ENCODE data around the gene EID1.
"Not testable (repeated sequence)": the region's sequence is repeated elsewhere in the genome, so short reads cannot be mapped to it uniquely, and the experiment has no call there.

The EID1 gene

DNA sequence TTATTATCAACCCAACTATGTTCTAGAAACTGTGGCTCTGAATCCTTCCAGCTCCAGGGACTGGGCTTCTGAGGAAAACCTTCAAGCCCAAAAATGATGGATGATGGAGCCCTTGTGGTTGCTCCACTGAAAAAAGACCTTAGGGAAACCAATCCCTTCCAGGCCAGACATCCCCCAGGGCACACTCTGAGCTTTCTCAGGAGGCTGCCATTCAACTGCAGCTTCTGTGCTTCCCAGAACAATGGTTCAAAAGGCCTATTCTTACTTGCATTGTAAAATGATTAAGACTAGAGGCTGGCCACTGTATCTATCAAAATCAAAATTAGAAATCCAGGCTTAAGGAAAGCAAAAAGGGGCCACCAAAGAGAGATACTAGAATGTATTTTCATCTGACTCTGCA, 27.3 kb downstream of the EID1 start:
- ATAC-seq (ENCODE audit: insufficient read depth, low read depth) (no peak), DNase-seq (no peak)
- H3K4me1 ChIP-seq (ENCODE audit: insufficient read depth, low read length), result no peaks in the 10 kb centered on the region
- no peaks in the 10 kb centered on the region for H3K79me2 ChIP-seq (ENCODE audit: insufficient read depth, low read length)
- no peak overlapping the region for H3K27ac ChIP-seq (ENCODE audit: low read length)
- no peak overlapping the region for H3K4me3 ChIP-seq (ENCODE audit: low read depth in 1 of 2, low read length in 2 of 2)
- no peaks in the 10 kb centered on the region for H3K27me3 ChIP-seq (ENCODE audit: insufficient read depth, low read length, poor library complexity)
- no peaks in the 10 kb centered on the region for H3K36me3 ChIP-seq (ENCODE audit: insufficient read depth, low read length)
- no peak overlapping the region for H3K9ac ChIP-seq (ENCODE audit: low read depth, low read length)
- no peaks in the 10 kb centered on the region for H3K9me3 ChIP-seq (ENCODE audit: insufficient read depth, low read length, severe bottlenecking)
- no peak for TF ChIP-seq EZH2 (IDR thresholded peaks at IDR 0.05; ENCODE audit: borderline replicate concordance, low read depth, low read length, severe bottlenecking)
- no peak for TF ChIP-seq CTCF (IDR thresholded peaks at IDR 0.05; ENCODE audit: borderline replicate concordance, extremely low read depth, low read length, poor library complexity, severe bottlenecking)
- H2AFZ ChIP-seq (ENCODE audit: low read depth, low read length), result no peak overlapping the region
- no peaks in the 10 kb centered on the region for H4K20me1 ChIP-seq (ENCODE audit: insufficient read depth, low read length)
- no peak overlapping the region for H3K4me2 ChIP-seq (ENCODE audit: insufficient read depth, low read length)

GRCh38 chr15:48905847-48906246, 27.9 kb downstream of the EID1 start:
- no peaks in the 10 kb centered on the region for H3K27me3 ChIP-seq (ENCODE audit: insufficient read depth, low read length, poor library complexity)
- H3K36me3 ChIP-seq (ENCODE audit: insufficient read depth, low read length), result no peaks in the 10 kb centered on the region
- H3K4me1 ChIP-seq (ENCODE audit: insufficient read depth, low read length), result no peaks in the 10 kb centered on the region
- DNase-seq (no peak), ATAC-seq (ENCODE audit: insufficient read depth, low read depth) (no peak)
- H4K20me1 ChIP-seq (ENCODE audit: insufficient read depth, low read length), result no peaks in the 10 kb centered on the region
- TF ChIP-seq EZH2 (IDR thresholded peaks at IDR 0.05; ENCODE audit: borderline replicate concordance, low read depth, low read length, severe bottlenecking) (no peak), CTCF (IDR thresholded peaks at IDR 0.05; ENCODE audit: borderline replicate concordance, extremely low read depth, low read length, poor library complexity, severe bottlenecking) (no peak)
- H3K4me2 ChIP-seq (ENCODE audit: insufficient read depth, low read length), result no peak overlapping the region
- H3K27ac ChIP-seq (ENCODE audit: low read length), result no peak overlapping the region
- no peak overlapping the region for H2AFZ ChIP-seq (ENCODE audit: low read depth, low read length)
- no peaks in the 10 kb centered on the region for H3K9me3 ChIP-seq (ENCODE audit: insufficient read depth, low read length, severe bottlenecking)
- no peak overlapping the region for H3K4me3 ChIP-seq (ENCODE audit: low read depth in 1 of 2, low read length in 2 of 2)
- no peaks in the 10 kb centered on the region for H3K79me2 ChIP-seq (ENCODE audit: insufficient read depth, low read length)
- no peak overlapping the region for H3K9ac ChIP-seq (ENCODE audit: low read depth, low read length)

GRCh38 chr15:48909313-48909712, 31.4 kb downstream of the EID1 start:
- H3K36me3 ChIP-seq (ENCODE audit: insufficient read depth, low read length); ATAC-seq (ENCODE audit: insufficient read depth, low read depth); H3K9ac ChIP-seq (ENCODE audit: low read depth, low read length); H3K9me3 ChIP-seq (ENCODE audit: insufficient read depth, low read length, severe bottlenecking); H4K20me1 ChIP-seq (ENCODE audit: insufficient read depth, low read length); H3K4me3 ChIP-seq (ENCODE audit: low read depth in 1 of 2, low read length in 2 of 2); H3K27me3 ChIP-seq (ENCODE audit: insufficient read depth, low read length, poor library complexity); DNase-seq; H3K79me2 ChIP-seq (ENCODE audit: insufficient read depth, low read length); H3K27ac ChIP-seq (ENCODE audit: low read length); H2AFZ ChIP-seq (ENCODE audit: low read depth, low read length); H3K4me2 ChIP-seq (ENCODE audit: insufficient read depth, low read length); H3K4me1 ChIP-seq (ENCODE audit: insufficient read depth, low read length): not testable (repeated sequence)

DNA sequence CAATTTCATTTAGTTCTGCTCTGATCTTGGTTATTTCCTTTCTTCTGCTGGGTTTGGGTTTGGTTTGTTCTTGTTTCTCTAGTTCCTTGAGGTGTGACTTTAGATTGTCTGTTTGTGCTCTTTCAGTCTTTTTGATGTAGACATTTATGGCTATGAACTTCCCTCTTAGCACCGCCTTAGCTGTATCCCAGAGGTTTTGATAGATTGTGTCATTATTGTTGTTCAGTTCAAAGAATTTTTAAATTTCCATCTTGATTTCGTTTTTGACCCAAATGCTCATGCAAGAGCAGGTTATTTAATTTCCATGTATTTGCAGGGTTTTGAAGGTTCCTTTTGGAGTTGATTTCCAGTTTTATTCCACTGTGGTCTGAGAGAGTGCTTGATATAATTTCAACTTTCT, 32.6 kb downstream of the EID1 start:
- not testable (repeated sequence) for H3K9me3 ChIP-seq (ENCODE audit: insufficient read depth, low read length, severe bottlenecking); H3K36me3 ChIP-seq (ENCODE audit: insufficient read depth, low read length); H3K27me3 ChIP-seq (ENCODE audit: insufficient read depth, low read length, poor library complexity); ATAC-seq (ENCODE audit: insufficient read depth, low read depth); H3K27ac ChIP-seq (ENCODE audit: low read length); H3K4me2 ChIP-seq (ENCODE audit: insufficient read depth, low read length); H3K79me2 ChIP-seq (ENCODE audit: insufficient read depth, low read length); H2AFZ ChIP-seq (ENCODE audit: low read depth, low read length); H3K4me3 ChIP-seq (ENCODE audit: low read depth in 1 of 2, low read length in 2 of 2); H3K4me1 ChIP-seq (ENCODE audit: insufficient read depth, low read length); H3K9ac ChIP-seq (ENCODE audit: low read depth, low read length); DNase-seq; H4K20me1 ChIP-seq (ENCODE audit: insufficient read depth, low read length)

Data from DND-41 (cell line).